ENCODE results near the gene UQCRHL. TPM values are rescaled to one million over a fixed set of nuclear protein-coding genes. Genes with fewer than 3 reads are reported as not detected.

Gene UQCRHL
- total and polyA plus RNA-seq, 10 of the 15 experiments (the other 5 are each of a cell fraction or from before 2014, with no cell fraction given) = 1.4 to 17.3 (median 5.7) TPM

GRCh38 chr1:15786581-15786980 lies 20.9 kb downstream of the UQCRHL start:
- ChIA-PET RAD21 (ENCODE audit: unreplicated experiment) (no interaction called here), SMC1A (ENCODE audit: uncharacterized antibody, unreplicated experiment) (no interaction called here), POLR2A (no interaction called here), CTCF (interaction anchor here (0.7 to 1.8 kb wide), 4 partner anchors 9 to 152 kb away, joined by 3 to 4 read pairs (median 4); no protein-coding TSS in a partner anchor)
- TF ChIP-seq ZBED1 (IDR thresholded peaks at IDR 0.05; ENCODE audit: borderline replicate concordance) = no peak
- no peak for TF ChIP-seq EP300 (IDR thresholded peaks at IDR 0.05; ENCODE audit: borderline replicate concordance in 1 of 2, control insufficient read depth in 1 of 2, low read depth in 2 of 2, low read length in 2 of 2)
- TF ChIP-seq PML (IDR thresholded peaks at IDR 0.05; ENCODE audit: low read length) = no peak
- no peak for TF ChIP-seq SMARCA5 (IDR thresholded peaks at IDR 0.05)
- TF ChIP-seq RAD21 (IDR thresholded peaks at IDR 0.05; ENCODE audit: insufficient read depth, low read depth, low read length) = no peak
- no peak for TF ChIP-seq PRDM15 (CRISPR knock-in tag; IDR thresholded peaks at IDR 0.05)
- TF ChIP-seq PAX8 (IDR thresholded peaks at IDR 0.05) = no peak
- no peak for TF ChIP-seq NFYA (IDR thresholded peaks at IDR 0.05; ENCODE audit: borderline replicate concordance, low read depth, low read length)
- no peak for TF ChIP-seq ZNF592 (IDR thresholded peaks at IDR 0.05)
- TF ChIP-seq RBBP5 (conservative IDR thresholded peaks at IDR 0.05) = no peak
- no peak for TF ChIP-seq GATAD2B (conservative IDR thresholded peaks at IDR 0.05; ENCODE audit: low read depth)
- TF ChIP-seq BHLHE40 (IDR thresholded peaks at IDR 0.05; ENCODE audit: borderline replicate concordance in 1 of 2, low read depth in 2 of 2, low read length in 1 of 2) = no peak
- no peak for TF ChIP-seq ZZZ3 (IDR thresholded peaks at IDR 0.05; ENCODE audit: control insufficient read depth, insufficient read length, low read depth)
- TF ChIP-seq MTA2 (IDR thresholded peaks at IDR 0.05; ENCODE audit: low read depth) = no peak
- TF ChIP-seq NKRF (conservative IDR thresholded peaks at IDR 0.05) = no peak
- no peak overlapping the region for H3K4me2 ChIP-seq (ENCODE audit: control insufficient read depth, insufficient read depth)
- BruUV-seq (replicated peaks) = no TSS peak
- no peaks in the 10 kb centered on the region for H4K20me1 ChIP-seq (ENCODE audit: control insufficient read depth, insufficient read depth)
- no peak overlapping the region for H3K9ac ChIP-seq (ENCODE audit: control insufficient read depth, insufficient read depth, low read length)
- 62% methylated on average over 10 of the region's 10 CpGs for WGBS (ENCODE audit: insufficient coverage, insufficient replicate concordance, low lambda C conversion rate, missing lambda C conversion rate)
- no peak for FAIRE-seq
- no peak overlapping the region for H2AFZ ChIP-seq (ENCODE audit: control insufficient read depth, low read depth, low read length)
- H3K4me1 ChIP-seq (ENCODE audit: control insufficient read depth, insufficient read depth, low read length) = peaks cover 5% of the 10 kb centered on the region
- H3K79me2 ChIP-seq (ENCODE audit: control insufficient read depth, insufficient read depth, low read length) = no peaks in the 10 kb centered on the region
- H3K27me3 ChIP-seq (replicated peaks in 1 of 2; ENCODE audit: control insufficient read depth in 2 of 2, insufficient read depth in 2 of 2, low read length in 1 of 2) = no peaks in the 10 kb centered on the region; a peak in 1 of 4 replicates
- H3K9me3 ChIP-seq (replicated peaks; ENCODE audit: control insufficient read depth, insufficient read depth, low read length) = no peaks in the 10 kb centered on the region
- in situ Hi-C loops (cut with MboI) = no loop called here
- no peak overlapping the region for H3K4me3 ChIP-seq
- H3K36me3 ChIP-seq (ENCODE audit: control insufficient read depth in 2 of 2, insufficient read depth in 2 of 2, low read length in 1 of 2) = no peaks in the 10 kb centered on the region
- no peak overlapping the region for H3K27ac ChIP-seq (ENCODE audit: control insufficient read depth, insufficient read depth)
- ATAC-seq = no peak
- DNase-seq (ENCODE audit: low read depth, low spot score) = no peak
- intact Hi-C loops (cut with micrococcal nuclease; ENCODE audit: unreplicated experiment) = no loop called here
